IPS-11a (cell line): Measurements from ENCODE around the gene FAM20C.

Experiments
- H3K4me3 ChIP-seq: one replicate; pipeline ENCODE4 v1.5.1; 2013; ENCODE audit warnings: low read depth, low read length, control low read depth

The FAM20C gene

DNA sequence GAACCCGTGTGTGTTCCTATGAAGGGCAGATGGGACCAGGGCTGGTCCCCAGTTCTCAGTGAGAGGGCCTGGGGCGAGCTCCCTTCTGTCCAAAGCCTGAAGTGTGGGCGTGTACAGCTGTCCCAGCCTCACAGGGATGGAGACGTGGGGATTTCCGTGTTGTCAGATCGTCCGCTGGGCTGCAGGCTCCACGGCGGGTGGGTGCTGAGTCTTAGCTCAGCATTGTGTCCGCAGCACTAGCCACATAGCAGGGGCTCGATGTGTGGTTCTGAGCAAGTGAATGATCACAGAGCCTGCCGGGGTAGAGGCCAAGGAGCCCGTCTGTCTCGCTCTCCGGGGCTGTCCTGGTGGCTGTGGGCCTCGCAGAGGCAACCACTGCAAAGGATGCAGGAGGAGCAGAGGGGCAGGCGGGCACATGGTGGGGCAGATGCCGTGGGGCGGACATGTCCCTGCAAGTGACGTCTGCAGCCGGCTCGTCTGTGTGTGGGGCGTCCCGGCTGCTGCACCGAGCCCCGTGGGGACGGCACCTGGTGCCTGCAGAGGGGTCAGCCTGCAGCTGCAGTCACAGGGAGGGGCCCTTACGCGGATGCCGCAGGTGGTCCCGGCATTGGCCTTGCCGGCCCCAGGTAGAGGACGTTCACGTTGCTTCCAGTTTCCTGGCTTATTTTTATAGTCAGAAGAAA is 30.9 kb downstream of the FAM20C start:
- no peak overlapping the region for H3K4me3 ChIP-seq

DNA sequence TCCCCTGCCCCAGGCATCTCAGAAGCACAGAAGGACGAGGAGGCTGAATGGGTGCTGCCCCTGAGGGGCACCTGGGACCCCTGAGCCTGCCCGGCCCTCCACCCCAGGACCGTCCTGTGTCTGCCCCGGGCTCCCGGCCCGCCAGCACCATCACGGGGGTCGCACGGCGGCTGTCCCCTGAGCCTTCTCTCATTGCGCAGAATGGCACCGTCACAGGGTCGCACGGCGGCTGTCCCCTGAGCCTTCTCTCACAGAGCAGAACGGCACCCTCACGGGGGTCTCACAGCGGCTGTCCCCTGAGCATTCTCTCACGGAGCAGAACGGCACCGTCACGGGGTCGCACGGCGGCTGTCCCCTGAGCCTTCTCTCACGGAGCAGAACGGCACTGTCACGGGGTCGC is 31.5 kb downstream of the FAM20C start:
- H3K4me3 ChIP-seq = no peak overlapping the region

DNA sequence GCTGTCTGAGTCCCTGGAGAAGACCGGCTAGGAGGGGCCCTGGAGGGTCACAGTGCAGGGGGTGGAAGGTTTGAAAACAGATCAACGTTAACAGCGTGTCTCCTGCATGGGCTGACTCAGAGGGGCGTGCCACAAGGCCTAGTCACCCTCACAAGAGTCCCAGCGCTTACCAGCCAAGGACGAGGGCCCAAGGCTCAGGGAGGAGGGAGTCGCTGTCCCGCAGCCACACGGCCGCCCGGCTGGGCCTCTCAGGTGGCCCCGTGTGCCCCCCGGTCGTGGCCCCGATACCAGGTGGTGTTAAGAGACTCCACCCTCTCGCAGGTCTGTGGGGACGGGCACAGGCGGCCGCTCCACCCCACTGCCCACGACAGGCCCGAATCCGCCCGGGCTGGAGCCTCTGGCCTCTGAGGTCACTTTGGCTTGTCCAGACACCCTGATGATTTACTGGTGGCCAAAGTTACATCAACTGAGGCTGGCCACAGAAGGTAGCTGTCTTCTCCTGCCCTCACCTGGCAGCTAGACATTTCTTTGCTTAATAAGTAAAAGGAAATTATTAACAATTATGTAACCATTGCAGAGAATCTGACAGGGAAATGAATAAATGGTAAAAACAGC is 34.0 kb downstream of the FAM20C start:
- H3K4me3 ChIP-seq = no peak overlapping the region

DNA sequence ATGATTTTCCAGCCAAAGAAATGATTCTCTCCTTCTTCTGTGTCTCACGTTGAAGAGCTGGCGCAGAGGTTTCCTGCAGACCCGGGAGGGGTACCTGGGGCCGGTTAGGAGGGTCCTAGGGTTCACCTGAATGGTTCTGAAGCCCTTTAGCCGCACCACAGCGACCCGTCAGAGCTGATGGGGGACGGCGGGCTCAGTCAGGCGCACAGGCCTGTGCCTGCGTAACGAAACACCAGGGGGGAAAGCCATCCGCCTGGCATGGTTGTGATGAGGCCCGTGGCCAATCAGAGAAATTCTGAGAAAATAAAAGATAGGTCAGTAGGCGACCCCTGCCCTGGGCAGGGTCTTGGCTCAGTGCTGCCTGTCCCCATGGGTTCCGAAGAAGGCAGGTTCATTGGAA is 35.6 kb downstream of the FAM20C start:
- H3K4me3 ChIP-seq = no peak overlapping the region

DNA sequence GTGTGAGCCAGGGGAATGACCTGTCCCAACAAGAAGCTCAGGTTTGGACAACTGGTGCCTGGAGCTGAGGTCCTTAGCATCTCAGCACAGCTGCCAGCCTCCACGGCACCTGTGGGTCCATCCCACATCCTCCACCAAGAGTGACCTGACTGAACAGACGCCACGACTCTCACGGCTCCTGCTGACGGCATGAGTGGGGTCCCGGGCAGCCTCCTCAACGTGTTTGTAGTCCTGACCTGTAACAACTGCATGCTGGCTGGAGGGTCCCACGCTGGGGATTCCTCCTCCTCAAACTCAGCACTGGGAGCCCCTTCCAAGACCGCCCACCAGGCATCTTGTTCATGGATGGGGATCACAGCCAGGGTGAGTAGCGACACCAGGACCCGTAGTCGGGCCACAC is 36.2 kb downstream of the FAM20C start:
- H3K4me3 ChIP-seq = no peak overlapping the region

DNA sequence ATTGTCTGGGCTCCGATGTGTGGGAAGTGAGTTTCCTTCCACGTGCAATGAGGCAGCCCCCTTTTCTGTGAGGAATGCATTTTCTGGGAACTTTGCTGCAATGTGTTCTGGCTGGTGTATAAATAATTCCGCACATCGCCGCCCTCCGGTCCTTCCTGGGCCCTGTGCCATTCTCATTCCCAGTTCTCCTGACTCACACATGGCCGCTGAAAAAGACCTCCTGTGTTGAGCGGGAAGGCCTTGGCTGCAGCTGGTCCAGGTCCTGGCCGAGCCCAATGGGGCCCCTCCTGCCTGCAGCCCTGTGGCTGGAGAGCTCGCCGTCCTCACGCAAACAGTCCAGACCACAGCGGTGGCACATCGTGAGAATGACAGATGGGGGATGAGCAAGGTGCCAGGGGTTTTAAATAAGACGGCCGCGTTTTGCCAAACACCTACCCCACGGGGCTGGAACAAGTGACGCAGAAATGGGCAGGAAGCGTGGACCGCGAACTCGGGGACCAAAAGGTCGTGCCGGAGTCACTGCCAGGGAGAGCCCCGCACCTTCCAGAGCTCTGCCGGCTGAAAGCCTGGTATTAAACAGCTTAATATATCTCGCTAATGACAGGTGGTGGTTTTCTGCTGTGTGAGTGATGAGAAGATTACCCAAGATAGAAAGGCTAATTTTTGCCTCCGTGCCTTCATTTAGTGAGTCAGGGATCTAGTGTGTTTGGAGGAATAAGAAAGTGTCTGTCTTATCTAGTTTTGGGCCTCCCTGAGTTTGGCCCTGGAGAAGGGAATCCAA is 37.0 kb downstream of the FAM20C start:
- no peak overlapping the region for H3K4me3 ChIP-seq

DNA sequence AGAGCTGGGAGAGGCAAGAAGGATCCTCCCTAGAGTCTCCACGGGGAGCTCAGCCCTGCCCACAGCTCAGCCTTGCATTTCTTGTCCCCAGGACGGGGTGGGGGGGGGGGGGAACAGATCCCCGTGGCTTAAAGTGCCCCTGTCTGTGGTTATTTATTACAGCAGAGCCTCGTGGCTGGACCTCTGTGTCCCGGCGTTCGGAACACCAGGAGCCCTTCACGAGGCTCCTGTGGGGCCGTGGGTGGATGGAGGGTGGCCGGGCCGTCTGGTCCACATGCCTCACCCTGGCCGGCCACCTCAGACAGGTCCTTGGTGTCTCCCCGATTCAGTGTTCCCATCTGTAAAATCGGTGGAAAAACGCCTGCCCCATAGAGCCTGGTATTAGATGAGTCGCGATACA is 37.9 kb downstream of the FAM20C start:
- no peak overlapping the region for H3K4me3 ChIP-seq

DNA sequence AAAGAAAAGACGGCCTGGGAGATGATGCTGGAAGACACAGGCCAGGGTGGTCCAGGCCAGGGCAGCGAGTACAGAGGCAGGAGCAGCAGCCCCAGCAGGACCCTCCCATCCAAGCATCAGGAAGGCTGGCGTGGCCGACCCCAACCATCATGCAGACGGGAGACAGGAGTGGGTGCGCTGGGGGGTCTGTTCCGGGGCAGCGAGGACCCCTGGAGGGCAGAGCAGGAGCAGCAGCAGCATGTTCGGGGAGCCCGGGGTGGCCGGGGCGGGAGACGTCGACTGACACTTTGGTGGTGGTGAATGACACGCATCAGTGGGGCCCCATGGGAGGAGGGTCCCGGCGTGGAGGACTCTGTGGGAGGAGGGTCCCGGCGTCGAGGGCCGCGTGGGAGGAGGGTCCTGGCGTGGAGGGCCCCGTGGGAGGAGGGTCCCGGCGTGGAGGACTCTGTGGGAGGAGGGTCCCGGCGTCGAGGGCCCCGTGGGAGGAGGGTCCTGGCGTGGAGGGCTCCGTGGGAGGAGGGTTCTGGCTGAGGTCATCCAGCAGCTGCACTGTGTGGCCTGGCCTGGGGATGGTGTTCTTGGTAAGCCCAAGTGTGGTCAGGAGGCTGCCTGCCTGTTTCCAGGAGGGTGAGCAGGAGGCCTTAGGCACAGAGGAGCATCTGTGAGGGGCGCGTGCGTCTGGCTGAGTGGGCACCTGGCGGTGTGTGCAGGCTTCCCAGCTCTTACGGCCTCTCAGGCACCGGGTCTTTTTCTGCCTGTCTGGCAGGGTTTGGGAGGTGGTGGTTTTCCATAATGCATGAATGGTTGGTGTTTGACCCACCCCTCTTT is 38.9 kb downstream of the FAM20C start:
- no peak overlapping the region for H3K4me3 ChIP-seq

DNA sequence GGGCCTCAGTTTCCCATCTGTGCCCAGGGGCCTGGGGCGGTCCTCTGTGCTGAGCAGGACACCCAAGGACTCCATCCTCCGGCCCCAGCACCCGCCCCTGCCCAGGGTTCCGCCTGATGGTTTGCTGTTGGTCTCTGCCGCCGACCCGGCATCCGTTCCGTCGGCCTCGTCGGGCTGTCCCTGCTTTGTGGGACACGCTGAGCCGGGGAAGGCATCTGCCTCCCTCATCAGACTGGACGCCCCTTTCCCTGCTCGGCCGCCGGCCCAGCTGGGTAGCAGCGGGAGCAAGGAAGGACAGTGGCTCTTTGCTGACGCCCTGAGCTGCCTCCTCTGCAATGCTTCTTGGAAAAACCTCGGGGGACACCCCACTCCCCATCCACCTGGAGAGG is 39.5 kb downstream of the FAM20C start:
- no peak overlapping the region for H3K4me3 ChIP-seq

DNA sequence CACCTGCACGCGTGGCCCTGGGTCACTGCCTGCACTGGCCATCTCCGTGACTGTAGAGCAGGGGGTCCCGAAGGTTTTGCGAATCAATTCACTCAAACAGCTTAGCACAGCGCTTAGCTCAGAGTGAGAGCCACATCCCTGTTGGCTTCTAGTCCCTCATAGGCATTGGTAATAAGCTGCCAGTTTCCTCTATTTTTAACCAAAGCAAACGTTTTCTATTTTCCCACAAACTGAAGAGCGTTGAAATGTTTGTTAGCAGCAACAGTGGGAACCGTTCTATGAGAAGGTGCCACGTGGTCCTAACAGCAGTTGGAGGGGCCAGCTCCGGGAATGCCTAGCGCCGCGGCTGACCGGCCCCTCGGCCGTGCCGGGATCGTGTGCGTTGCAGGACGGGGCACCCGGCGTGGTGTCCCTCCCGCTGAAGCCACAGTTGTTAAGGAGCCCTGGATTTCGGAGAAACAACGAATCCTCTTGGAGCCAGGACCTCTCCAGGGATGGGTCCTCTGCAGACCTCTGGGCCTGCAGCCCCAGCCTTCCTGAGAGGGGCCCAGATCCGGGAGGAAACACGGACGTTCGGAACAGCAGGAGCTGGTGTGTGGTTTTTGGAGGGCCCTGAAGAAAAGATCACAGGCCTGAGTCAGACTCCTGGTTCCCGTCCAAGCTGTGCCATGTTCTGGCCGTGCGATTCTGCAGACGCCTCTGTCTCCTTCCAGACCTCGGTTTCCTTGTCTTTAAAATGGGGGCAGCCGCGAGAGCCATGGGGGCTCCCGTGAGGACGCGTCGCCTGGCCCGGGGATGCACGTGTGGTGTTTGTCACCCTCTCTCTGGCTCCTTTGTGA is 40.3 kb downstream of the FAM20C start:
- H3K4me3 ChIP-seq = no peak overlapping the region

DNA sequence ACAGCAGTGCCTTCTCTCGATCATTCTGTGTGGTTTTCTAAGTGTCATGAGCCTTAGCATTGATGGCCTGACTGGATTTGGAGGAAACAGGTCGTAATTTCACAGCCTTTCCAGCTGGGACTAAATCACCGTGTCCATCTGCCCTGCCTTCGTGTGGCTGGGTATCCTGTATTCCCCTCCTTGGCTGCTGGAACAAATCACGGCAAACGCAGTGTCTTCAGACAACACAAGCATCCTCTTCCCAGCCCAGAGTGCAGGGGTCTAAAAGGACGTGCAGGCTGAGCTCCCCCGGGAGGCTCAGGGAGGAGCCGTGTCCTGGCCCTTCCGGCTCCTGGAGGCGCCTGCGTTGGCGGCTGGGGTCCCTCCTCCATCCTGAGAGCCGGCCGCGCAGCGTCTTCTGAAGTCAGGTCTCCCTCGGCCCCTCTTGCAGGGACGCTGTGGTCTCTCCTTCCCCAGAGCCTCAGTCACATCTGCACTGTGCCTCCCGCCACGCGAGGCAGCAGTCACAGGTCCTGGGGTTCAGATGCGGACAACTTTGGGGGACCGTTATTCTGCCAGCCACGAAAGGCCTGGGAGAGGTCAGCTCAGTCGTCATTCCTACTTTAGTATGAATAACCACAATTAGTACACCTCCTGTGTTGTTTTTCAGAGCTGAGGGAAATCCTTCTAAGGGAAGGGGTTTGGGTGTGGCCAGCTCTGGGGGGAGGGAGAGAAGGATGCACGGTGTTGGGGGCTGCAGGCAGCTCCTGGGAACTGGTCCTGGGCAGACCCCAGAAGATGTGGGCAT is 41.1 kb downstream of the FAM20C start:
- no peak overlapping the region for H3K4me3 ChIP-seq

DNA sequence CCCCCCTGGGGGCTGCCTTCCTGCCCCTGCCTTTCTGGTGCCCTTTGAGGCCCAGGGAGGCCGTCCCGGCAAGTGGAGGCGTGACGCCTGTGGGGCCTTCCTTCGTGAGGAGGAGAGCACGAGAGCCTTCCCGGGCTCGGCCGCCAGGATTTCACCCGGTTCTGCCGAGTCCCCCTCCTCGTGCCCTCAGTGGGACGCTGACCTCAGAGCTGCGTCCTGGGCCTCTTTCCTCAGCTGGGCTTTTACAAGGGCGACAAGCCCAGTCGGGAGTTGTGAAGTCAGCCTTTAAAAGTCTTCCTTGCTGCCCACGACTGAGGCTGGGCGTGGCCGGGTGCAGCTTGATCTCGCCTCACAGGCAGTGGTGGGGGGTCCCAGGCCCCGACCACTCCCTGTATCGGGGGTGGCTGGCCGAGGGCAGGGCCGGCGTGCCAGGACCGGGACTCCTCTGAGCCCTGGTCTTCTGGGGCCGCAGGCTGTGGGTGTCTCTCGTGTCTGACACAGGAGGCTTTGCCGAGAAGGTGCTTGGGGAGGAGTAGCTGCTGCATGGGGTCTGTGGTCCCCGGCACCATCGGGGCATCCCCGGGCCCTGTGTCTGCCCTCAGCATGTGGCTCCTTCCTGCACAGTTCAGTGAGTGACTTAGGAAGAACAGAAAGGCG is 41.8 kb downstream of the FAM20C start:
- no peak overlapping the region for H3K4me3 ChIP-seq

DNA sequence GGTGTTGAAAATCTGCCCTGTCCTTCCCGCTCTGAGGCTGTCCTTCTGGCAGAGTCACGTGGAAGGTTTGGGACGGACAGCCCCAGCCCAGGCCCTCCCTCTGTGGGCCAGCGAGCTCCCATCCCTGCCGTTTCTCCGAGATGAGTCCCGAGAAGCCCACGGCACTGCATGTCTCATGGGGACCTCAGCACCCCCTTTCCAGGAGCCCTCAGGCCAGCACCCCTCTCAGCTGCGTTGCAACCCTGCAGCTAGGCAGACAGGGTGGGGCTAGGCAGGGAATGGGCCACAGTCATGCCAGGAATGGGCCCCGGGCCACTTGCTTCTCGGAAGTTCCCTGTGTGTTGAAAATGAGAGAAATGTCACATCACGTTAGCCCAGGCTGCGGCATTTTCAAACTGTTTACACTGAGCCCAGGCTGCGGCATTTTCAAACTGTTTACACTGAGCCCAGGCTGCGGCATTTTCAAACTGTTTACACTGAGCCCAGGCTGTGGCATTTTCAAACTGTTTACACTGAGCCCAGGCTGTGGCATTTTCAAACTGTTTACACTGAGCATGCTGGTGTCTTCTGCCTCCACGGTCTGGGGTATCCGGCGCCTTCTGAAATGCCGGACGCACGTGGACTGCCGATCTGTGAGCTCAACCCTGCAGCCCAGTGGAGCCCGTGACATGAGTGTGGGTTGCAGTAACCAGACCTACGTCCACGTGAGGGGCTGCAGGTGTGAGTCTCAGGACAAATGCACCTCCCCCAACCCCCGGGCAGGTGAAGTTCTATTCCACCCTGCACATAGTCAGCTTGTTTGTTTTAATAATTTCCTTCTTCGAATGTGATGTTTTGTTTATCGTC is 42.6 kb downstream of the FAM20C start:
- H3K4me3 ChIP-seq = no peak overlapping the region

DNA sequence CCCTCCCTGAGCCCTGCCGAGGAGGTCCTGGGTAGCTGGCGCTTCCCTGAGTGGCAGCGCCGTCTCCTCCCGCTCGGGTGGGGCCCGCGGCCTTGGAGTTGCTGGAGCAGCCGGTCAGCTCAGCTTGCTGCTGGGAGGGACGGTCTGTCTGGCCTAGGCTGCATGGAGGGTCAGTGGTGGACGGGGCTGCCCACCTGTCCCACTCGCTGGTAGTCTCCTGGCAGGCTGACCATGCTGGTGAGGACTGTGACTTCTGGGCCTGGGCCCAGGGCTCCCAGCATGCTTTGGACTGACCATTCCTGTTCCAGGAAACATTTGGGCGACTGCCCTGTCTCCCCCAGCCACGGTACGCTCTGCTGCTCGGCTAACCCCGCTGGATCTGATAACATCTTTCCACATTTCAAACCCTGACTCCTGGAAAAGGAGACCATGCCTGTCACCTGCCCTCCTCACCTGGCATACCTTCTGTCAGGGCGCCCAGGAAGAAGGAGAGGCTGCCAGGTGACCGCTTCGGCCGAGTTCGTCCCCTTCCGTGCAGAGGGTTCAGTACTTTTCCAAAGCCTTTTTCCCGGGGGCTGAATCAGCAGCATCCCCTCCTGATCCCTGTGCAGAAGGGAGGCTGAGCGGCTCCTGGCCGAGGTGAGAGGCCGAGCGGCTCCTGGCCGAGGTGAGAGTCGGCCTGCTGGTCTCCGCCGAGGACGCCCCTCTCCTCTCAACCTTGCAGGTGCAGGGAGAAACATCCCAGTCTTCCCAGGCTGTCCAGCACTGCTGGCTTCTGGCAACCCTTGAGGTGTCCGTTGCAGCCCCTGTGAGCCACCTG is 43.4 kb downstream of the FAM20C start:
- no peak overlapping the region for H3K4me3 ChIP-seq

DNA sequence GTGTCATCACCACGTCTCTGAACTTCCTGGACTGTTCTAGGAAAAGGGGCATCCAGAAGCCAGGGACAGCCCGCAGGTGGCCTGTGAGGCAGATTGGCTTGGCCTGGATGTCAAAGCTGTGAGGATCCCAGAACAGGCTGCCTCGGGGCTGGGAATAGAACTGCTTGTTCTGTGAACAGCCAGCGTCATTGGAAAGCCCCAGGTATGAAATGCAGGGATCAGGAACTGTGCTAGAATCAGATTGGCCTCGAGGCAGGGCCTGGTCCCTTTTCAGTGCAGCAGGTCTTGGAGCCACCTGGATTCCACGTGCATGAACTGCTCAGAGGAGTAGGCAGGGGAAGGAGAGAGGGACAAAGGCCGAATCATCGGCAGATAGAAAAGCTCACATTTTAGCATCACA is 44.6 kb downstream of the FAM20C start:
- H3K4me3 ChIP-seq = no peak overlapping the region

DNA sequence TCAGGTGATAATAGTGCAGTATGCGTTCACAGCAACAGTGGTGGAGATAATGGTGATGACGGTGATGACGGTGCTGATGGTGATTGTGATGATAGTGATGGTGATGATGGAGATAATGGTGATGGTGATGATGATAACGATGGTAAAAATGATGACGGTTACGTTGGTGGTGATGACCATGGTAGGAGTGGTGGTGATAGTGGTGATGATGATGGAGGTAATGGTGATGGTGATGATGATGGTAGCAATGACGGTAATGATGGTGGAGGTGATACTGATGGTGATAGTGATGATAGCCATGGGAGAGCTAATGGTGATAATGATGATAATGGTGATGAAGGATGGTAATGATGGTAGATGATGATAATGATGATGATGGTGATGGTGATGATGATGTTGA is 45.0 kb downstream of the FAM20C start:
- no peak overlapping the region for H3K4me3 ChIP-seq

DNA sequence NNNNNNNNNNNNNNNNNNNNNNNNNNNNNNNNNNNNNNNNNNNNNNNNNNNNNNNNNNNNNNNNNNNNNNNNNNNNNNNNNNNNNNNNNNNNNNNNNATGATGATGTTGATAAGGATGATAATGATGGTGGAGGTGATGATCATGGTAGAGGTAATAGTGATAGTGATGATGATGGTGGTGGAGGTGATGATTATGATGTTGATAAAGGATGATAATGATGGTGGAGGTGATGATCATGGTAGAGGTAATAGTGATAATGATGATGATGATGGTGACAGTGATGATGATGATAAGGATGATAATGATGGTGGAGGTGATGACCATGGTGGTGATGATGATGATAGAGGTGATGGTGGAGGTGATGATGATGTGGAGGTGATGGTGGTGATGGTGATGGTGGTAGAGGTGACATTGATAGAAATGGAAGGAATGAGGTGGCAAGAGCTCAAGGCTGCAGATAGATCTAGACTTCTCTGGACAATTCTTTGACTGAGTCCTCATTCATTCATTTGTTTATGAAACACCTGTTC is 47.8 kb downstream of the FAM20C start:
- H3K4me3 ChIP-seq = no peak overlapping the region
